Thyroid gland (tissue), 4 donors: ENCODE results near the gene VPS8. TPM values are rescaled to one million over a fixed set of nuclear protein-coding genes. Genes with fewer than 3 reads are reported as not detected.

Source experiments
- DNase-seq, 2 donors: peaks; one replicate each; pipeline ENCODE4 v3.0.0-alpha.2; 2019
- H3K27ac ChIP-seq, 3 donors: fragments of 200-600 bp; sonication (generic); 1 replicate in 2 of 3; 2 replicates in 1 of 3; pipeline ENCODE4 v1.5.1; 2016 to 2019; ENCODE audit warnings: mild to moderate bottlenecking in 1 of 3, moderate library complexity in 1 of 3
- H3K27me3 ChIP-seq: fragments of 200-600 bp; sonication (generic); one replicate; pipeline ENCODE4 v1.5.1; 2019
- H3K36me3 ChIP-seq, 2 donors: fragments of 200-600 bp; sonication (generic); one replicate each; pipeline ENCODE4 v1.5.1; 2016 to 2019
- H3K4me1 ChIP-seq, 2 donors: fragments of 200-600 bp; sonication (generic); one replicate each; pipeline ENCODE4 v1.5.1; 2017 to 2019
- H3K4me3 ChIP-seq, 3 donors: fragments of 200-600 bp; sonication (generic); replicated peaks in 1 of 3; 1 replicate in 2 of 3; 2 replicates in 1 of 3; pipeline ENCODE4 v1.5.1; 2016; ENCODE audit warnings: mild to moderate bottlenecking in 1 of 3
- H3K9me3 ChIP-seq: fragments of 200-600 bp; sonication (generic); one replicate; pipeline ENCODE4 v1.5.1; 2017
- POLR2A ChIP-seq, 2 donors: fragments of 450-650 bp; IDR thresholded peaks; one replicate each; pipeline ENCODE4 v1.6.1; 2017; ENCODE audit warnings: antibody characterized with exemption in 2 of 2, mild to moderate bottlenecking in 2 of 2, moderate library complexity in 1 of 2
- WGBS, 2 donors: methylation state at CpG; one replicate each; pipeline ENCODE4 v1.1.5; 2017; 5-methylcytosine and 5-hydroxymethylcytosine counted together
- intact Hi-C: fragments of 100-400 bp; cut with DNase I; formaldehyde crosslinking; loops from one replicate; pipeline ENCODE4 v1.15.1; 2023
- total RNA-seq, 4 donors: library from RNA; depleted of rRNA; stranded (reverse); fragments of >200 nt; gene quantifications; one replicate each; pipeline ENCODE4 v1.2.3, GENCODE V29; 2016
- TF ChIP-seq, protein P1 (sequence below), 6 experiments: fragments of 200-600 bp in 3 of 6; fragments of 450-650 bp in 3 of 6; sonication (generic) in 3 of 6; IDR thresholded peaks; one replicate each; pipeline ENCODE4 v1.5.1; 2016 to 2019; ENCODE audit warnings: antibody characterized with exemption in 6 of 6, mild to moderate bottlenecking in 2 of 6, inconsistent platforms in 1 of 6, moderate library complexity in 1 of 6

Gene VPS8
- total RNA-seq, 4 donors from 2014 or later = 85.6 to 171 (median 103) TPM

DNA sequence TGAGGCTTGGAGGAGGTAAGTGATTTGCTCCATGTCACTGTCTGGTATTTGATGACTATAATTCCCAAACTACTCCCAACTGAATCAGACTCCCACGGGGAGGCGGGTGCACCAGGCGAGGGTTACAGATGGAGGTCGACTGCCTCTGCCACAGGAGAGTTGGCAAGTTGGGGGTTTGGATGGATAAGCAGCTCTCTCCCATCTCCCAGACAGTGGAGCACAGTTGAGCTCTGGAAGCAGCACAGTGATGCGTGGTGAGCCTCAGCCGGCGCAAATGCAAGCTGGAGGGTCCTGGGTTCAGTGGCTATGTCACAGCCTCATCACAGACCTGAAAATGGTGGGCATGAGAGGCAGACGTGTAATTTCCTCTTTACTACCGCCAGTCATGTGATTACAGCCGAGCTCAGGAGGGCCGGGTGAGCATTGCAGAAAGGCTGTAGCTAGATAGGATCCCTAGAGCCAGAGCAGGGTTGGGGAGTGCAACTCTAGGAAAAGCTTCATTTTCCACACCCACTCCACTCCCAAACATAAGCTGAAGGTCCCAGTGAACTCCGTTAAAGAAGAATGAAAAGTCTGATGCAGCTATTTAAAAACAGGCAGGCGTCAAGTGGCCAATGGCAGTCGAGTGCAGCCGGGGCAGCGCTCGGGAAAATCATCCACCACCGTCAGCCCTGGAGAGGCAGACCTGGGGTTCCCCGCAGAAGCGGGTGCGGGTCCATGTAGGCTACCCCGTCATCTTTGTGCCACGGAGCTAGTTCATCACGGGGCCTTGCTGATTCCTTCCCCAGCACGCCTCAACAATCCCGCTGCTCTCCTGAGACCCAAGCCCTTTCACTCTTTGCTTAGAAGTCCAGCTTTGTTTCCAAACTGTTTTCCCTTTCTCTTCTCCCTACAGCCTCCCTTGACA lies 33.3 kb upstream of the VPS8 start:
- no peak overlapping the region for H3K4me3 ChIP-seq
- H3K9me3 ChIP-seq = no peaks in the 10 kb centered on the region
- H3K4me1 ChIP-seq = peaks cover 0 to 3% of the 10 kb centered on the region in 2 donors
- intact Hi-C loops = no loop called here
- no peak for DNase-seq
- H3K27me3 ChIP-seq = no peaks in the 10 kb centered on the region
- WGBS, 2 donors = 30 to 31% methylated on average over 26 of the region's 26 CpGs
- H3K36me3 ChIP-seq = no peaks in the 10 kb centered on the region
- no peak for TF ChIP-seq POLR2A (IDR thresholded peaks at IDR 0.05)
- TF ChIP-seq, protein P1, sequence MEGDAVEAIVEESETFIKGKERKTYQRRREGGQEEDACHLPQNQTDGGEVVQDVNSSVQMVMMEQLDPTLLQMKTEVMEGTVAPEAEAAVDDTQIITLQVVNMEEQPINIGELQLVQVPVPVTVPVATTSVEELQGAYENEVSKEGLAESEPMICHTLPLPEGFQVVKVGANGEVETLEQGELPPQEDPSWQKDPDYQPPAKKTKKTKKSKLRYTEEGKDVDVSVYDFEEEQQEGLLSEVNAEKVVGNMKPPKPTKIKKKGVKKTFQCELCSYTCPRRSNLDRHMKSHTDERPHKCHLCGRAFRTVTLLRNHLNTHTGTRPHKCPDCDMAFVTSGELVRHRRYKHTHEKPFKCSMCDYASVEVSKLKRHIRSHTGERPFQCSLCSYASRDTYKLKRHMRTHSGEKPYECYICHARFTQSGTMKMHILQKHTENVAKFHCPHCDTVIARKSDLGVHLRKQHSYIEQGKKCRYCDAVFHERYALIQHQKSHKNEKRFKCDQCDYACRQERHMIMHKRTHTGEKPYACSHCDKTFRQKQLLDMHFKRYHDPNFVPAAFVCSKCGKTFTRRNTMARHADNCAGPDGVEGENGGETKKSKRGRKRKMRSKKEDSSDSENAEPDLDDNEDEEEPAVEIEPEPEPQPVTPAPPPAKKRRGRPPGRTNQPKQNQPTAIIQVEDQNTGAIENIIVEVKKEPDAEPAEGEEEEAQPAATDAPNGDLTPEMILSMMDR (IDR thresholded peaks at IDR 0.05) = no peak
- H3K27ac ChIP-seq = no peak overlapping the region

DNA sequence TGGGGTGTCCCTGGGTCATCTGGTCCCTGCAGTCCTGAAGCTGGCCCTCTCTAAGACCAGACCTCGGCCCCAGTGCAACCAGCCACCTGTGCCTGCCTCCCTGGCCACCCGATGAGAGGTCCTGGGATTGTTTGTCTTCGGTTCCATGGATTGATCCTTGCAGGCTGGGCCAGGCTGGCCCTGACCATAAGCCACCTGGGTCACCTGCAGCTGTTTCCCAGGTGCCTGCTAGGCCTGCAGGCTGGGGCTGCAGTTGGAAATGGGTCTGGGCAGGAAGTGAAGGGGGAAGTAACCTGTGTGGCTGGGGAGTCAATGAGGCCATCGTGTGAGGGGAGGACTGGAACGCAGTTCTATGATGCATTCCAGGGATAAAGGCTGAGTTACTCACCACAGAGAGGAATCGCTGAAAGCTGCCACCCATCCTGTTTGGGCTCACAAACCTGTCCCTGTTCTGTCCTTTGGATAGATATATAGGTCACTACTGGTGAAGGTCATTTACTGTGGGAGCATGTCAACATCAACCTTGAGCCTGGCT lies 30.9 kb upstream of the VPS8 start:
- Histone ChIP-seq H3K36me3 (no peaks in the 10 kb centered on the region), H3K27me3 (no peaks in the 10 kb centered on the region), H3K27ac (no peak overlapping the region), H3K4me3 (no peak overlapping the region), H3K4me1 (no peaks in the 10 kb centered on the region), H3K9me3 (no peaks in the 10 kb centered on the region)
- intact Hi-C loops = no loop called here
- DNase-seq = no peak
- WGBS, 2 donors = 81 to 89% methylated on average over 5 to 6 of the region's 6 CpGs
- no peak for TF ChIP-seq POLR2A (IDR thresholded peaks at IDR 0.05)
- TF ChIP-seq, protein P1 (IDR thresholded peaks at IDR 0.05) = no peak

DNA sequence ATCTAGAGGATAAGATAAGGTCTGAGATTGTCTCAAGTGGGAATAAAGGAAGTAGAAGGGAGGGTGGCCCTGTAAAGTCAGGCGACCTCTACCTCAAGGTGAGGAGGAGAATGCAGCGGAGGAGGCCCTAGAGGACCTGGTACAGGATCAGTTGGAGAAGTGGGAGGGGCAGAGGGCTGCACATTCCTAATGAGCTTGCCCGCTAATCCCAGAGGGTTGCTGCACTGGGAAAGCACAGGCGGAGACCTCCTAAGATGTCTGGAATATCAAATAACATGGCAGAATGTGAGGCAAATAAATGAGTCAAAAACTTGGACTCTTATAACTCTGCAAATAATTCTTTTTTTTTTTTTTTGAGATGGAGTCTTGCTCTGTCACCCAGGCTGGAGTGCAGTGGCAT lies 30.2 kb upstream of the VPS8 start:
- DNase-seq = no peak
- Histone ChIP-seq H3K36me3 (no peaks in the 10 kb centered on the region), H3K9me3 (no peaks in the 10 kb centered on the region), H3K27me3 (no peaks in the 10 kb centered on the region), H3K4me1 (no peaks in the 10 kb centered on the region), H3K4me3 (no peak overlapping the region), H3K27ac (no peak overlapping the region)
- TF ChIP-seq POLR2A (IDR thresholded peaks at IDR 0.05) = no peak
- TF ChIP-seq, protein P1 (IDR thresholded peaks at IDR 0.05) = no peak
- intact Hi-C loops = no loop called here
- 82 to 83% methylated on average over 4 of the region's 4 CpGs for WGBS, 2 donors

DNA sequence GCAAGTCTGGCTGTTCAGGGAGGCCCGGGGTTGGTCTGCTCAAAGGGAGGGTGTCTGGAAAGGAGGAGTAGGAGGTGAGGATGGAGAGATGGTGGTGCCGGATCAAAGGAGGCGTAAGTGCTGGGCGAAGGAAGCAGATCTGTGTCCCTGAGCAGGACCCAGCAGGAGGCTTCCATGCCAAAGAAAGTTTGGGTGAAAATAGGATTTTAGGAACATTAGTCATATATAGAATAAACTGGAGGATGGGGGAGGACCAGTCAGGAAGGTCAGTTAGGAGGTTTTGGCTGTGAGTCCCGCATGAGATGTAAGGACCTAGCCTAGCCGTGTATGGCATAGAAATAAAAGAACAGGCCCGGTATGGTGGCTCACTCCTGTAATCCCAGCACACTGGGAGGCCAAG lies 28.6 kb upstream of the VPS8 start:
- DNase-seq = no peak
- Histone ChIP-seq H3K27me3 (no peaks in the 10 kb centered on the region), H3K27ac (no peak overlapping the region), H3K9me3 (no peaks in the 10 kb centered on the region), H3K4me3 (no peak overlapping the region), H3K36me3 (no peaks in the 10 kb centered on the region), H3K4me1 (no peaks in the 10 kb centered on the region)
- intact Hi-C loops = no loop called here
- WGBS, 2 donors = 90 to 95% methylated on average over 7 of the region's 7 CpGs
- TF ChIP-seq POLR2A (IDR thresholded peaks at IDR 0.05) = no peak

DNA sequence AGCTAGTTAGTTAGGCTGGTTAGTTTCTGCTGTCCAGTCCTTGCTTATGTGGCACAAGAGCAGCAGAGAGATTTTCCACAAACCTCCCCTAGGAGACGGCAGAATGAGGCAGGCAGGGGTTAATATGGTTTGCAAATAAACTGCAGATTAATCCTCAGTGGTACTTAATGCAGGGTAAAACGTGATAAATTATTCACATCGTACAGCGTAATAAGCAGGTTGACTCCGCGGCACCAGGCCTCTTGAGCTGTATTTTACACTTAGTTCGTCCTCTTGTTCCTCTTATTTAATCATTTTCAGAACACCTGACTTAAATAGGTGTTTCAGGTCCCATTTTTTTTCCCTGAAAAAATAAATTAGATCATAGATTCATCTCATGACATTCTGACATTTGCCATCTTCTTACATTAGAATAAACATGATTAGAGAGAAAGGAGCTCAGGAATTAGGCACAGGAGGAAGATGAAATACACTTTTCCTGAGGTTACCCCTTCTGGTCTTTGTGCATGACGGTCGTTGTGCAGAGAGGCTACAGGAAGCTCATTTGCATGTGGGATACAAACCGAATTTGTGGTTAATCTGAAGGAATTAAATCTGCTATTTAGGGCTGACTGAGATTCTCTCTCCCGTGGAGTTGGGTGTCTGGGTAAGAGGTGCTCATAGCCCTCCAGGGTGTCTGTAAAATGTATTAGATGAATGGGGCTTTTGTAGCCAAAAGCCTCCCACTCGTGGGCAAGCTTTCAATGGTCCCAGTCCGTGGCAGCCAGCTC lies 27.1 kb upstream of the VPS8 start:
- intact Hi-C loops = no loop called here
- DNase-seq = no peak
- TF ChIP-seq POLR2A (IDR thresholded peaks at IDR 0.05) = no peak
- Histone ChIP-seq H3K9me3 (no peaks in the 10 kb centered on the region), H3K36me3 (no peaks in the 10 kb centered on the region), H3K4me3 (no peak overlapping the region), H3K4me1 (no peaks in the 10 kb centered on the region), H3K27me3 (no peaks in the 10 kb centered on the region), H3K27ac (no peak overlapping the region)
- WGBS, 2 donors = 68 to 74% methylated on average over 13 of the region's 13 CpGs
